ENCODE measurements around the gene GTF3C2. TPM values are rescaled to one million over a fixed set of nuclear protein-coding genes. Genes with fewer than 3 reads are reported as not detected.

GTF3C2 gene
- total and polyA plus RNA-seq, 10 of the 15 experiments (the other 5 are each of a cell fraction or from before 2014, with no cell fraction given), result 45.9 to 105 (median 80.3) TPM

DNA sequence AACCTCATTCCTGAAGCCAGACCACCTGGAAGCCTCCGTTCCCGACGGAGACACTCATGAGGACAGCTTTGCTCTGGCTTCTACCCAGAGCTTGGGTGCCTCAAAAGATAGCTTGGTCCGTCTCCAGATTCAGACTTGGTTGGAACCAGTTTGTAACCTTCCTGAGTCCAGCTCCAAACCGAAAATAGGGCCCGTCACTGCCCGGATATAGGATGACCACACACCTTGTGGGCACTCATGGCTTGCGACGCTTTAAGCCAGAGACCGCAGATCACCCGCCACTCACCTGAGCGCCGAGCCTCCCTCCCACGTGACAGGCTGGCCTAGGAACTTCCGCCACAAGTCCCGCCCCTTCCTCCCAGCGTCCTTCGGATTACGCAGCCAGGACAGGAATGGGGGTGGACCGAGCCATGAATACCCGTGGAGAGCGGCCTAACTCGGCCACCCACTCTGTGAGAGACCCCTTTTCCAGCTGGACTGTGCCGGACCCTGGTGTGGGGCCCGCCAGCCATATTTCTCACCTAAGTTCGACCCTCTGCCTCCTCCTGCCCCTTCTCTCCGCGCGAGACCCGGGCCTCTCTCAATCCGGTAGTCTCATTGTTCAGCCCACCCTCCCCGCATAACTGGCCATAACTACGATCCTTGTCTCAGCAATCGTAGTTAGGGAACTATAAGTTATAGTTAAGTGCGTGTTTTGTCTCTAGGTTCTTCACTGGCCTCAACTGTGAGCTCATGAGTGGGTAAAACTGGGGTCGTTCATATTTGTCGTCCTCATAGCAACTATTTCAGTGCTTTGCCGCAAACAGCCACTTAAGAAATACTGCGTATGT is 33.6 kb downstream of the GTF3C2 start, which contains the start of gene MPV17 (continued):
- no peak for TF ChIP-seq SUZ12 (IDR thresholded peaks at IDR 0.05; ENCODE audit: unreplicated experiment)
- TF ChIP-seq PAX8 (IDR thresholded peaks at IDR 0.05), result no peak
- peak; percentile 84 for TF ChIP-seq YY1 (IDR thresholded peaks at IDR 0.05; ENCODE audit: low read depth, low read length)
- TF ChIP-seq, protein P1, sequence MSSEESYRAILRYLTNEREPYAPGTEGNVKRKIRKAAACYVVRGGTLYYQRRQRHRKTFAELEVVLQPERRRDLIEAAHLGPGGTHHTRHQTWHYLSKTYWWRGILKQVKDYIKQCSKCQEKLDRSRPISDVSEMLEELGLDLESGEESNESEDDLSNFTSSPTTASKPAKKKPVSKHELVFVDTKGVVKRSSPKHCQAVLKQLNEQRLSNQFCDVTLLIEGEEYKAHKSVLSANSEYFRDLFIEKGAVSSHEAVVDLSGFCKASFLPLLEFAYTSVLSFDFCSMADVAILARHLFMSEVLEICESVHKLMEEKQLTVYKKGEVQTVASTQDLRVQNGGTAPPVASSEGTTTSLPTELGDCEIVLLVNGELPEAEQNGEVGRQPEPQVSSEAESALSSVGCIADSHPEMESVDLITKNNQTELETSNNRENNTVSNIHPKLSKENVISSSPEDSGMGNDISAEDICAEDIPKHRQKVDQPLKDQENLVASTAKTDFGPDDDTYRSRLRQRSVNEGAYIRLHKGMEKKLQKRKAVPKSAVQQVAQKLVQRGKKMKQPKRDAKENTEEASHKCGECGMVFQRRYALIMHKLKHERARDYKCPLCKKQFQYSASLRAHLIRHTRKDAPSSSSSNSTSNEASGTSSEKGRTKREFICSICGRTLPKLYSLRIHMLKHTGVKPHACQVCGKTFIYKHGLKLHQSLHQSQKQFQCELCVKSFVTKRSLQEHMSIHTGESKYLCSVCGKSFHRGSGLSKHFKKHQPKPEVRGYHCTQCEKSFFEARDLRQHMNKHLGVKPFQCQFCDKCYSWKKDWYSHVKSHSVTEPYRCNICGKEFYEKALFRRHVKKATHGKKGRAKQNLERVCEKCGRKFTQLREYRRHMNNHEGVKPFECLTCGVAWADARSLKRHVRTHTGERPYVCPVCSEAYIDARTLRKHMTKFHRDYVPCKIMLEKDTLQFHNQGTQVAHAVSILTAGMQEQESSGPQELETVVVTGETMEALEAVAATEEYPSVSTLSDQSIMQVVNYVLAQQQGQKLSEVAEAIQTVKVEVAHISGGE (CRISPR knock-in tag; IDR thresholded peaks at IDR 0.05), result no peak
- TF ChIP-seq RAD21 (IDR thresholded peaks at IDR 0.05; ENCODE audit: insufficient read depth, low read depth, low read length), result no peak
- TF ChIP-seq STAT3 (IDR thresholded peaks at IDR 0.05; ENCODE audit: low read depth, low read length), result no peak
- TF ChIP-seq, protein P2, sequence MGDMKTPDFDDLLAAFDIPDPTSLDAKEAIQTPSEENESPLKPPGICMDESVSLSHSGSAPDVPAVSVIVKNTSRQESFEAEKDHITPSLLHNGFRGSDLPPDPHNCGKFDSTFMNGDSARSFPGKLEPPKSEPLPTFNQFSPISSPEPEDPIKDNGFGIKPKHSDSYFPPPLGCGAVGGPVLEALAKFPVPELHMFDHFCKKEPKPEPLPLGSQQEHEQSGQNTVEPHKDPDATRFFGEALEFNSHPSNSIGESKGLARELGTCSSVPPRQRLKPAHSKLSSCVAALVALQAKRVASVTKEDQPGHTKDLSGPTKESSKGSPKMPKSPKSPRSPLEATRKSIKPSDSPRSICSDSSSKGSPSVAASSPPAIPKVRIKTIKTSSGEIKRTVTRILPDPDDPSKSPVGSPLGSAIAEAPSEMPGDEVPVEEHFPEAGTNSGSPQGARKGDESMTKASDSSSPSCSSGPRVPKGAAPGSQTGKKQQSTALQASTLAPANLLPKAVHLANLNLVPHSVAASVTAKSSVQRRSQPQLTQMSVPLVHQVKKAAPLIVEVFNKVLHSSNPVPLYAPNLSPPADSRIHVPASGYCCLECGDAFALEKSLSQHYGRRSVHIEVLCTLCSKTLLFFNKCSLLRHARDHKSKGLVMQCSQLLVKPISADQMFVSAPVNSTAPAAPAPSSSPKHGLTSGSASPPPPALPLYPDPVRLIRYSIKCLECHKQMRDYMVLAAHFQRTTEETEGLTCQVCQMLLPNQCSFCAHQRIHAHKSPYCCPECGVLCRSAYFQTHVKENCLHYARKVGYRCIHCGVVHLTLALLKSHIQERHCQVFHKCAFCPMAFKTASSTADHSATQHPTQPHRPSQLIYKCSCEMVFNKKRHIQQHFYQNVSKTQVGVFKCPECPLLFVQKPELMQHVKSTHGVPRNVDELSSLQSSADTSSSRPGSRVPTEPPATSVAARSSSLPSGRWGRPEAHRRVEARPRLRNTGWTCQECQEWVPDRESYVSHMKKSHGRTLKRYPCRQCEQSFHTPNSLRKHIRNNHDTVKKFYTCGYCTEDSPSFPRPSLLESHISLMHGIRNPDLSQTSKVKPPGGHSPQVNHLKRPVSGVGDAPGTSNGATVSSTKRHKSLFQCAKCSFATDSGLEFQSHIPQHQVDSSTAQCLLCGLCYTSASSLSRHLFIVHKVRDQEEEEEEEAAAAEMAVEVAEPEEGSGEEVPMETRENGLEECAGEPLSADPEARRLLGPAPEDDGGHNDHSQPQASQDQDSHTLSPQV (IDR thresholded peaks at IDR 0.05), result no peak
- no peak for TF ChIP-seq SMARCA5 (IDR thresholded peaks at IDR 0.05)
- TF ChIP-seq MYB (IDR thresholded peaks at IDR 0.05; ENCODE audit: borderline replicate concordance, low read depth, low read length), result no peak
- 0 out of 2 replicates have a peak, but pooled peaks have one; percentile 15 for TF ChIP-seq TCF3 (IDR thresholded peaks at IDR 0.05; ENCODE audit: borderline replicate concordance, insufficient read depth, low read depth, low read length)
- TF ChIP-seq ZNF384 (IDR thresholded peaks at IDR 0.05; ENCODE audit: borderline replicate concordance, low read depth, low read length), result no peak
- 0 out of 4 replicates have a peak, but pooled peaks of 1 of the 2 experiments have one; percentile 12 for TF ChIP-seq EP300 (IDR thresholded peaks at IDR 0.05; ENCODE audit: borderline replicate concordance in 1 of 2, control insufficient read depth in 1 of 2, low read depth in 2 of 2, low read length in 2 of 2)
- peak; percentile 97 for TF ChIP-seq RAD51 (IDR thresholded peaks at IDR 0.05)
- no peak for TF ChIP-seq KDM1A (IDR thresholded peaks at IDR 0.05; ENCODE audit: borderline replicate concordance)
- no peak for TF ChIP-seq NR2C2 (IDR thresholded peaks at IDR 0.05; ENCODE audit: borderline replicate concordance, control insufficient read depth, insufficient read length, low read depth)
- no peak for TF ChIP-seq HDAC2 (IDR thresholded peaks at IDR 0.05)
- TF ChIP-seq, protein P3, sequence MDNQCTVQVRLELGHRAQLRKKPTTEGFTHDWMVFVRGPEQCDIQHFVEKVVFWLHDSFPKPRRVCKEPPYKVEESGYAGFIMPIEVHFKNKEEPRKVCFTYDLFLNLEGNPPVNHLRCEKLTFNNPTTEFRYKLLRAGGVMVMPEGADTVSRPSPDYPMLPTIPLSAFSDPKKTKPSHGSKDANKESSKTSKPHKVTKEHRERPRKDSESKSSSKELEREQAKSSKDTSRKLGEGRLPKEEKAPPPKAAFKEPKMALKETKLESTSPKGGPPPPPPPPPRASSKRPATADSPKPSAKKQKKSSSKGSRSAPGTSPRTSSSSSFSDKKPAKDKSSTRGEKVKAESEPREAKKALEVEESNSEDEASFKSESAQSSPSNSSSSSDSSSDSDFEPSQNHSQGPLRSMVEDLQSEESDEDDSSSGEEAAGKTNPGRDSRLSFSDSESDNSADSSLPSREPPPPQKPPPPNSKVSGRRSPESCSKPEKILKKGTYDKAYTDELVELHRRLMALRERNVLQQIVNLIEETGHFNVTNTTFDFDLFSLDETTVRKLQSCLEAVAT (IDR thresholded peaks at IDR 0.05), result peak; percentile 74; the same call in 1 of the 2 replicates
- peak; percentile 91 for TF ChIP-seq GABPA (IDR thresholded peaks at IDR 0.05; ENCODE audit: low read depth)
- TF ChIP-seq ZNF274 (IDR thresholded peaks at IDR 0.05; ENCODE audit: insufficient read depth, insufficient read length), result no peak
- peak; percentile 98 to 99 for TF ChIP-seq BHLHE40 (IDR thresholded peaks at IDR 0.05; ENCODE audit: borderline replicate concordance in 1 of 2, low read depth in 2 of 2, low read length in 1 of 2)
- TF ChIP-seq NFXL1 (IDR thresholded peaks at IDR 0.05; ENCODE audit: borderline replicate concordance), result no peak

Data from GM12878 (cell line).